NCI-H1417 treated with DMSO at 0.1 percent for 48 hours (cell line): ENCODE measurements around the gene UBE2E2.

Source experiments
- DNase-seq: peaks from one replicate; lab custom pipeline; 2025; lab: John Stamatoyannopoulos, UW

UBE2E2 gene

DNA sequence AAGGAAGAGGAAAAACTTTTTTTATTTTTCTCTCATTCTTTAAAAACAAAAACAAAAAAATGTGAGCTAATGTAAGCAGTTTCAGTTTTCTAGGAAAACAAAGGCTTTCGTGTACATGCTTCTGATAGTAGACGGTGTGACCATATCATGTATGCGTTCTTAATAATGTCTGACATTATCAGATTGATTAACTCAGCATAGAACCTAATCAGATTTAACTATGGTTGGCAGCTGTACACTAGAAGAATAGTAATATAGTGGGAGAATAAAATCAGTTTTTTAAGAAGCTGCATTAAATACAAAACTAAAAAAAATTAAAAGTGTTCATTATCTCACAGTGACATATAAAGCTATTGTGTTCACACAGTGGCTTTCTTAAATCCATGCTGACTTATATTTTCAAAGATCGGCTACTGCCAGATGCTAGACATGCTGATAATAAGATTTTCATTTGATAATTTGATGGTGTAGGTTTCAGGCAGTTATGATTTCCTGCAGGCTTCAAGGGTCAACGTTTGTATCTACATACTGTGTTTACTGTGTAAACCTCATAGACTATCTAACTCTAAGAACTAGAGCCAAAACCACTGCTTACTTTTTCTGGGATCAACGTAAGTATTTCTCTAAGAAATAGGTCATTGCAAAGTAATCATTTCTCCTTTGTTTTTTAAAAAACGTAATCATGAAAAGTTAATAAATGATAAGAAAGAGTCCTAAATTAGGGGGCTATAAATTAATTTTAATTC is 74.0 kb downstream of the UBE2E2 start:
- DNase-seq, result no peak

DNA sequence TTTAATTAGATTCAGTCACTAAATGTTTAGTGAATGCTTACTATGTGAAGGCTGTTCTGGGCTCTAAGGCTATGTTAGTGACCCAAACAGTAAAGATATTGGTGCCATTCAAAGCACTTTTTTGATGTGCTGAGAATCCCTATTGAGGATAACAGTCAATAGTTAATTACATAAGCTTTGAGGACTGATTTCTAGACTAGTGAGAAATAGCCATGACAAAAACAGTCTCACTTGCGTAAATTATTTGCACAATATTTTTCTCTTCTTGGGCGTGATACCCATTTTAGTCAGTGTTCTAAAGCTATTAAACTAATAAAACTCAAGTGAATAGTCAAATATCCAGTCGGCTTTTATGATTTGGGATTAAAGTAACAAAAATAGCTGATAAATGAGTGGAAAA is 74.6 kb downstream of the UBE2E2 start:
- DNase-seq, result no peak

DNA sequence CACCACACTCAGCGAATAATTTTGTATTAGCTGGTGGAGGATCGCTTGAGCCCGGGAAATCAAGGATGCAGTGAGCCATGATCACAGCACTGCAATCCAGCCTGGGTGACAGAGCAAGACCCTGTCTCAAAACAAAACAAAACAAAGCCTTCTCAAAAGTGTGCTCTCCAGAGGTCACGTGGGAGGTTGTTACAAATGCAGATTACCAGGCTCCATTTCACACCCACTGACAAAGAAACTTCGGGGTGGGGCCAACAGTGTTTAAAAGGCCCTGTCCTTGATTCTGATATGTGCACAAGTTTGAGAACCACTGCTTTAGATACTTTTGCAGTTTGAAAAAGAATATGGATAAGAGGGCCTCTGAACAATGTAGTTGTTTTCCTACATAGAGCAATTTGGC is 80.5 kb downstream of the UBE2E2 start:
- no peak for DNase-seq

DNA sequence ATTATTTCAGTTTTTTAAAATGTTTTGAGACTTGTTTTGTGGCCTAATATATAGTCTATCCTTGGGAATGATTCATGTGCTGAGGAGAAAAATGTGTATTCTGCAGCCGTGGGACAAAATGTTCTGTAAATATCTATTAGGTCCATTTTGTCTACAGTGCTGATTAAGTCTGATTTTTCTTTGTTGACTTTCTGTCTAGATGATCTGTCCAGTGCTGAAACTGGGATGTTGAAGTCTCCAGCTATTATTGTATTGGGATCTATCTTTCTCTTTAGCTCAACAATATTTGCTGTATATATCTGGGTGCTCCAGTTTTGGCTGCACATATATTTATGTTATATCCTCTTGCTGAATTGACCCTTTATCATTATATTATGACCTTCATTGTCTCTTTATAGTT is 85.2 kb downstream of the UBE2E2 start:
- DNase-seq, result no peak

- no peak for DNase-seq
These were observed 85.6 kb downstream of the UBE2E2 start for GRCh38 chr3:23288715-23289114.

DNA sequence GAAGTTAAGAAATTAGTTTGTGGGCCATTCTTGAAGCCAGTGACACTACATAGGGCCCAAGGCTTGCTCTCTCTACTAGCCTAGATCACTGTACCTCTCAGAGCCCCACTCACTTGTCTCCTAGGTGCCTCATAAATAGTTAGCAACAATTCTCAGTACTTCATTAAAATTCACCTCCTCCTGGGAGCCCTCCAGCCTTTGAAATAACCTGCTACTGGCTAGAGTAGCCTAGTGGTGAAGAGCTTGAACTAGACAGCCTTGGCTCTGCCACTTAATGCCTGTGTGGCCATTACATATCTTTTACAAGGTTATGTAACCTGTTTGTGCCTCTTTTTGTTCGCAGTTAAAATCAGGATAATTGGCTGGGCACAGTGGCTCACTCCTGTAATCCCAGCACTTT is 89.3 kb downstream of the UBE2E2 start:
- DNase-seq, result no peak

DNA sequence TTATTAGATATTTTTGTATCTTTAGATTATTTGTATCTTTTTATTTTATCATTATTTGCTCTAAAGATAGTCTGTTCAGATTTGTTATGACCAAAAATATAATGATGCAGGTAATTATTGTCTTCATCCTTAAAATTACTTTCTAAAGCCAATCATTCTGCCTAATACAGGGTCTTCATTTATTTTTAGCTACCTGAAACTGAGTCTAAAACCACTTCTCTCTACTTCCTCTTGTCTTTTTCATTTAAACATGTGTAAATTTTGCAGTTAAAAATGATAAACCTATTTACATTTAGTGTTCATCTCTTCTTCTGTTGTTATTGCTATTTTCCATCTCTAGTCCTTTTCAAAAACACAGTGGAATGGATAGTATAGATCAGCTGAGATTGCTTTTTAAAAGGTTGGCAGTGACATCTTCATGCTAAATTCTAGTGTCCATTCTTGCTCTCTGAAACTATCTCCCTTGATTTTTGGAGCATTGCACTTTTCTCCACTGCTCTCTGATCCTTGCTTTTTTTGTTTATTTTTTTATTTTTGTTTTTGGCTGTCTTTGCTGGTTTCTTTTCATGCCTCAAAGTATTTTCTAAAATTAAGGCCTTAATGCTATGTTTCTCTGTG is 91.8 kb downstream of the UBE2E2 start:
- DNase-seq, result no peak

GRCh38 chr3:23301819-23302218 is 98.7 kb downstream of the UBE2E2 start:
- DNase-seq, result no peak

GRCh38 chr3:23302271-23302670 is 99.1 kb downstream of the UBE2E2 start:
- no peak for DNase-seq

GRCh38 chr3:23303601-23304217 is 100.6 kb downstream of the UBE2E2 start:
- no peak for DNase-seq

- no peak for DNase-seq
These were observed 101.3 kb downstream of the UBE2E2 start for GRCh38 chr3:23304424-23304823.

GRCh38 chr3:23308986-23309625 is 106.0 kb downstream of the UBE2E2 start:
- no peak for DNase-seq

DNA sequence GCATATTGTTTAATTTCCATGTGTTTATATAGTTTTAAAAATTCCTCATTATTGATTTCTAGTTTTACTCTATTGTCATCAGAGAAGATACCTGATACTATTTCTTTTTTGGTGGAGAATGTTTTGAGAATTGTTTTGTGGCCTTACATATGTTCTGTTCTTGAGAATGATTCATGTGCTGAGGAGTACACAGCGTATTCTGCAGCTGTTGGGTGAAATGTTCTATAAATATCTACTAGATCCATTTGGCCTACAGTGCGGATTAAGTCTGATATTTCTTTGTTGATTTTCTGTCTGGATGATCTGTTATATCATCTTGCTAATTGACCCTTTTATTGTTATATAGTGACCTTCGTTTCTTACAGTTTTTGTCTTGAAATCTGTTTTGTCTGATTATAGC is 109.7 kb downstream of the UBE2E2 start:
- DNase-seq, result no peak

DNA sequence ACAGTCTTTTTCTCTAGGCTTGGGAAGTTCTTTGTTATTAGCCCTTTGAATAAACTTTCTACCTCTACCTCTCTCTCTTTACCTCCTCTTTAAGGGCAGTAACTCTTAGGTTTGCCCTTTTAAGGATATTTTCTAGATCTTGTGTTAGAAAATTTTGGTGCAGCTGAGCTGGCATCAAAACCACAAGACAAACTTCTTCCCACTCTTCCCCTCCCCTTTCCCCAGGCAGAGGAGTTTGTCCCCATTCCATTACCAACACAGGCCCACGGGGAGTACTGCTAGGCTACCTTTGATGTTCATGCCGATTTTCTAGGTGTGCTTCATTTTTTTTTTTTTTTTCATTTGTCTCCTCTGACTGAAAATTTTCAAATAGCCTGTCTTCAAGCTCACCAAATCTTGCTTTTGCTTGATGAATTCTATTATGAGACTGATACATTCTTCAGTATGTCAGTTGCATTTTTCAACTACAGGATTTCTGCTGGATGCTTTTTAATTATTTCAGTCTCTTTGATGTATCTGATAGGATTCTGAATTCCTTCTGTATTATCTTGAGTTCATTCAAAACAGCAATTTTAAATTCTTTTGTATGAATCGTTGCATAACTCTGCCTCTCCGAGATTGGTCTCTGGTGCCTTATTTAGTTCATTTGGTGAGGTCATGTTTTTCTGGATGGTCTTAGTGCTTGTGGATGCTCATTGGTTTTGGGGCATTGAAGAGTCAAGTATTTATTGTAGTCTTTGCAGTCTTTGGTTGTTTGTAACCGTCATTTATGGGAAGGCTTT is 112.0 kb downstream of the UBE2E2 start:
- DNase-seq, result no peak

DNA sequence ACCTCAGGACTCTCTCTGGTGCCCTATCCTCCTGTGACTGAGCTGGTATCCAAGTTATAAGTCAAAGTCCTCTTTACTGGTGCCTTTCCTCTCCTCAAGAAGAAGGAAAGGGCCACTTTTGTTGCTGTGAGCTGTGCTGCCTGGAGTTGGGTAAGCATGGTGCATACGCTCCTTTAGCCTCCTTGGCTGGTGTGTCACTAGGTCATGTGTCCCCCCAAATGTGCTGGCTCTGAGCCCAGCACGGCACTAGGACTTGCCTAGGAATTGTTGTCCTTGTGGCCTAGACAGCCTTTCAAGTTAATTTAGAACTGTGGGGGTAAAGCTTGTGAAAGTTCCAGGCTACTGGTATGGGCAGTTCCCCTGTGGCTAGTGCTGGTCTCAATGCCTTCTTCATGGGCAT is 113.8 kb downstream of the UBE2E2 start:
- DNase-seq, result no peak

GRCh38 chr3:23319366-23320312 is 116.5 kb downstream of the UBE2E2 start:
- DNase-seq, result no peak

GRCh38 chr3:23320586-23321570 is 117.8 kb downstream of the UBE2E2 start:
- DNase-seq, result no peak

DNA sequence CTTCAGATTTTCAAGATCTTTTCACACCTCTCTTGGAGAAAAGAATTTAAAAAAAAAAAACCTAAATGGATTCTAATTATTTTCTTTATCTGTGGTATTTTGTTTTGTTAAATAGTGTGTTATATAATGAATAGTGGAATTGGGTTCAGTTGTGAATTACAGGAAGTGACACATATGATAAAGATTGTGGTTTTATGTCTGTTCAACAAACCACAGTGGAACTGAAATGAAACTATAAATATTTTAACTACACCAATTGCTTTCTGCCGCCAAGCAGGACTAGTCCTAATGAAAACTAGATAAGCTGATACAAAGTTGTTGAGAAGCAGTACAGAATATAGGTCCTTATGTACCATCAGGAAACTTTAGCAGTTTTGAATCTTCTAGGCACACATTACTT is 121.6 kb downstream of the UBE2E2 start:
- no peak for DNase-seq

DNA sequence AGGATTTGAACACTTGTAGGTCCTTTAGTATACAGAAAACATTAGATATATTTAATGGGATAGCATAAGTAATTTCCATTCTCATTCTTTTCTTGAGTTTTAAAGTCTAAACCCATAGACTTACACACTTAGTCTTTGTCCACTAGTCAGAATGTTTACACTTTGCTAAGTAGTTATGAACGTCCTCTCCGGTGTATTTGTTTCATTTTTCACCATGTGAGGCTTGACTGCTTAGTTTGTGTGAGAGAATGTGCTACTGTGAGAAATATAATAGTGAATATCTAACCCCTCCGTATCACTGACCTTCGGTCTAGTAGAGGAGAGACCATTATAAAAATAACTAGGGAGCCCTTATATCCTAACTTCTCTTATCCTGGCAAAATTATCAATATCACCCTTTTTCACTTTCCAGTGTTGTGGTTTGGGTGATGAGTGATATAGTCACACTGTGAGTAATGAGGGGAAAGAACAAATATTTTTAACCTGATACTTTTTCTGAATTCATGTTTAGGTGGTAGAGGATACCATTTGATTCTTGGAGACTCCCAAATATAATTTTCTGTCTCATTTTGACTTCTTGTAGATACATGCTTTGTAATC is 122.4 kb downstream of the UBE2E2 start:
- DNase-seq, result no peak
